Ishikawa (cell line): Measurements from ENCODE around the gene SCN4B.

Experiments
- CEBPB ChIP-seq: IDR thresholded peaks from 2 replicates; pipeline ENCODE4 v1.6.1; 2012
- CREB1 ChIP-seq: IDR thresholded peaks from 2 replicates; pipeline ENCODE4 v1.6.1; 2012; ENCODE audit warnings: low read depth
- EGR1 ChIP-seq: IDR thresholded peaks from 2 replicates; pipeline ENCODE4 v1.6.1; 2012
- EP300 ChIP-seq: IDR thresholded peaks from 2 replicates; pipeline ENCODE4 v1.6.1; 2012; ENCODE audit warnings: borderline replicate concordance
- FOXM1 ChIP-seq: IDR thresholded peaks from 2 replicates; pipeline ENCODE4 v1.6.1; 2012; ENCODE audit warnings: low read depth, borderline replicate concordance
- MAX ChIP-seq: IDR thresholded peaks from 2 replicates; pipeline ENCODE4 v1.6.1; 2012
- NFIC ChIP-seq: IDR thresholded peaks from 2 replicates; pipeline ENCODE4 v1.6.1; 2012
- RAD21 ChIP-seq: IDR thresholded peaks from 2 replicates; pipeline ENCODE4 v1.6.1; 2012; ENCODE audit warnings: low read depth
- REST ChIP-seq: IDR thresholded peaks from 2 replicates; pipeline ENCODE4 v1.6.1; 2012; ENCODE audit warnings: low read depth, mild to moderate bottlenecking
- TAF1 ChIP-seq: IDR thresholded peaks from 2 replicates; pipeline ENCODE4 v1.6.1; 2012; ENCODE audit warnings: low read depth, mild to moderate bottlenecking
- TCF12 ChIP-seq: IDR thresholded peaks from 2 replicates; pipeline ENCODE4 v1.6.1; 2012; ENCODE audit warnings: low read depth
- TEAD4 ChIP-seq: IDR thresholded peaks from 2 replicates; pipeline ENCODE4 v1.6.1; 2012
- USF1 ChIP-seq: IDR thresholded peaks from 2 replicates; pipeline ENCODE4 v1.6.1; 2012
- YY1 ChIP-seq: IDR thresholded peaks from 2 replicates; pipeline ENCODE4 v1.6.1; 2012; ENCODE audit warnings: low read depth
- ZBTB7A ChIP-seq: IDR thresholded peaks from 2 replicates; pipeline ENCODE4 v1.6.1; 2012; ENCODE audit warnings: low read depth

SCN4B gene

GRCh38 chr11:118086913-118087768 lies 65.5 kb downstream of the SCN4B start, which contains the start of gene SMIM35:
SMIM35 (minus strand) TSS chr11:118086963; CDS start chr11:118086757, 206 bp downstream.
- TF ChIP-seq EP300 (no peak), ZBTB7A (no peak), YY1 (no peak), TEAD4 (no peak), NFIC (no peak), USF1 (no peak), FOXM1 (no peak), MAX (no peak), EGR1 (no peak), CEBPB (no peak), CREB1 (no peak), RAD21 (no peak), TAF1 (no peak), REST (no peak), TCF12 (no peak)

- TF ChIP-seq ZBTB7A (no peak), TAF1 (no peak), CEBPB (no peak), USF1 (no peak), MAX (no peak), REST (no peak), RAD21 (no peak), EGR1 (no peak), TCF12 (no peak), TEAD4 (no peak), CREB1 (no peak), FOXM1 (no peak), YY1 (no peak), EP300 (no peak), NFIC (no peak)
Measured at GRCh38 chr11:118084656-118085055, 68.0 kb downstream of the SCN4B start.

- TF ChIP-seq TAF1: no peak
Measured at GRCh38 chr11:118084247-118084646, 68.4 kb downstream of the SCN4B start.
